Motor neuron (in vitro differentiated cells): ENCODE measurements around the gene FBXO31. TPM values are rescaled to one million over a fixed set of nuclear protein-coding genes. Genes with fewer than 3 reads are reported as not detected.
"Not testable (repeated sequence)": the region's sequence is repeated elsewhere in the genome, so short reads cannot be mapped to it uniquely, and the experiment has no call there.

Source experiments
- ATAC-seq, 8 experiments: fragments of 200-7000 bp; cut with Tn5 transposase; replicated peaks in 6 of 8; 2 replicates each; pipeline ENCODE4 v1.8.0; 2021; ENCODE audit warnings: mild to moderate bottlenecking in 8 of 8, moderate library complexity in 8 of 8
- H3K27ac ChIP-seq, 2 donors: fragments of 250-450 bp; sonication (Bioruptor Pico); 2 replicates each; pipeline ENCODE4 v1.9.0; 2021; ENCODE audit warnings: antibody characterized with exemption in 2 of 2, mild to moderate bottlenecking in 2 of 2, moderate library complexity in 1 of 2
- H3K4me1 ChIP-seq, 2 donors: fragments of 250-450 bp; sonication (Bioruptor Pico); replicated peaks in 1 of 2; 2 replicates each; pipeline ENCODE4 v1.6.1; 2021; ENCODE audit warnings: antibody characterized with exemption in 2 of 2, mild to moderate bottlenecking in 2 of 2, moderate library complexity in 1 of 2
- H3K4me3 ChIP-seq, 5 donors: fragments of 250-450 bp; sonication (Bioruptor Pico); 2 replicates each; pipeline ENCODE4 v1.9.0; 2021; ENCODE audit warnings: antibody characterized with exemption in 5 of 5, mild to moderate bottlenecking in 5 of 5, moderate library complexity in 4 of 5
- WGBS, 10 experiments: fragments of 450-650 bp; shearing (Covaris generic); methylation state at CpG; one replicate each; pipeline ENCODE4 v1.0.0; 2022; 5-methylcytosine and 5-hydroxymethylcytosine counted together
- in situ Hi-C, 9 experiments: fragments of 400-800 bp; cut with MboI; loops; one replicate each; pipeline ENCODE4 v1.15.0; 2021; ENCODE audit warnings: low sequenced_read_pairs in 9 of 9, low pct_unique_long_range_greater_than_20kb in 2 of 9; ENCODE audit not compliant: unreplicated experiment in 9 of 9
- total RNA-seq, 8 experiments: library from RNA; unstranded; fragments of 300-600 nt; gene quantifications; 2 replicates each; pipeline versions ENCODE4 v1.2.3 to v1.2.4, GENCODE V29; 2022

Gene FBXO31
- total RNA-seq, 8 experiments from 2014 or later: 12.2 to 23.2 (median 18.0) TPM

DNA sequence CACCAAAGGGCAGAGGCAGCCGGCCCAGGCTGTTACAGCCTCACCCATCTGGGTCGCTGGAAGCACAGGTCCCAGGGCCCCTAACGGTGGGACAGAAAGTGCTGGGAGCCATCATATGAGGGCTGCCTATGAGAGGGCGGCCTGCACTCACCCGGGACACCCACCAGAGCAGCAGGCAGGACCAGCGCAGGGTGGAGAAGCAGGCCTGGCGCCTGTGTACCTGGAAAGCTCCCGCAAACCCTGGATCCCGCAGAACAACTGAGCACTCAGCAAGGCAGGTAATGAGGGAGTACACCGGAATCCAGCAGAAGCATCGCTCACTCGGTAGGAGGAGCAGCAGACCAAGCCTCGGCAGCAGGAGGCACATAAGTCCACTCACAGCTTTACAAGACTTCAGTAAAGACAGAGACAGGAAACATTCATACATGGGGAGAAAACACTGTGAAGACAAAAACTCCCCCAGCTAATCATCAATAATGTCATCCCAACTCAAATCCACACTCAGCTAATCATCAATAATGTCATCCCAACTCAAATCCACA, 34.9 kb downstream of the FBXO31 start:
- no peak overlapping the region for H3K4me3 ChIP-seq
- H3K27ac ChIP-seq: no peak overlapping the region
- peaks cover 9% of the 10 kb centered on the region in 2 donors for H3K4me1 ChIP-seq
- in situ Hi-C loops: no loop called here
- 80 to 100% (median 100%) methylated on average over 1 to 9 of the region's 13 CpGs; no CpG with 5 or more reads in 4 of the 10 experiments for WGBS, 10 experiments
- no peak for ATAC-seq

DNA sequence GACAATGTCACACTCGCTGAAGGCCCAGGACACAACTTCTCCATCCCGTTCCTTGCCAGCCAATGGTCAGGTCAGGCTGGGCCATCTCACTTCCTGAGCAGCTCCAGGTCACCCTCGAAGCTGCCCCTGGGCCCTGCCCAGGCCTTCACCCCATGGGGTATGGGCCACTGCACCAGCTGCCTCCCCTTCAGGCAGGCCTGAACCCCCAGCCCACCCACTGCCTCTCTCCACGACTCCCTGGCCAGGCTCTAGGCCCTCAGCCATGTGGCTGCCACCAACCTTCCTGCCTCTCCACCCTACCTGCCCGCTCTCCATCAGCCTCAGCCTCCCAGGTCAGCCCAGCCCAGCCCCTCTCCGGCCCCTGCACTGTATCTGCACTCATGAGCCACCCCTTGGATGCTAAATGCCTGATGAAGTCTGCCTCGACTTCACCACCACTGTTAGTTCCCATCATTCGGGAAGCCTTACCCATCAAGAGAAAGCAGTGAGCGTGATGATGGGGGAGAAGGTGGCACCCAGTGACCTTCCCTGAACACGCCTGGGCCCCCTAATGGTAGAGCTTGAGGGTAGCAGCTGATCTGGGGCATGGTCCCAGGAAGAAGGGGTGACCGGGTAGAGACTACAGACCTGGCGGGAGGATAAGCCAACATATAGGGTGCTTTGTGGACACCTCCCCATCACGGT, 35.5 kb downstream of the FBXO31 start:
- in situ Hi-C loops: no loop called here
- no peak for ATAC-seq
- H3K27ac ChIP-seq: no peak overlapping the region
- WGBS, 10 experiments: 60 to 100% (median 94%) methylated on average over 1 to 3 of the region's 13 CpGs; no CpG with 5 or more reads in 5 of the 10 experiments
- H3K4me3 ChIP-seq: no peak overlapping the region
- H3K4me1 ChIP-seq: peaks cover 9% of the 10 kb centered on the region in 2 donors

DNA sequence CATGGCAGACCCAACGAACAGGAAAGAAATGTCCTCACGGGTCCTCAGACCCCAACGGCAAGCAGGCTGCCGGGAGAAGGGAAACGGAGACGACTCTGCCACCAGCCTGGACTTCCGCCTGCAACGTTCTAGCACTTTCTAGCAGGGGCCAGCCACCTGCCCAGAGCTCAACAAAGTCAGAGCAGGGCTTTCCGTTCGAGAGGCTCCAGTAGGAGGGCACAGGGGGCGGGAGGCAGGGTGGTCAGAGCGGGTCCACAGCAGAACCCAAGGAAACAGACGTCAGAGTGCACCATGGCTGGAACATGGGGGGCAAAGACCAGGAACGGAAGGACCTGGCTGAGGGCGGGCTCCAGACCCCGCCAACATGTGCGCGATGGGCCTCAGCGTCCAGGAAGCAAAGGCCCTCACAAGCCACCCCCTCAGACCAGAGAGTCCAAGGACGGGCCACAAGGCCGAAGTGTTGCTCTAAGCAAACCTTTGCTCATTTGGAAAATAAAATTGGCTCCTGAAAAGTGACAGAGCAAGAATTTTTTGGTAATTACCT, 37.0 kb downstream of the FBXO31 start:
- ATAC-seq: no peak
- 87 to 100% (median 94%) methylated on average over 2 to 13 of the region's 21 CpGs; no CpG with 5 or more reads in 4 of the 10 experiments for WGBS, 10 experiments
- Histone ChIP-seq H3K27ac (no peak overlapping the region), H3K4me3 (no peak overlapping the region), H3K4me1 (peaks cover 5 to 9% of the 10 kb centered on the region in 2 donors)
- in situ Hi-C loops: no loop called here

DNA sequence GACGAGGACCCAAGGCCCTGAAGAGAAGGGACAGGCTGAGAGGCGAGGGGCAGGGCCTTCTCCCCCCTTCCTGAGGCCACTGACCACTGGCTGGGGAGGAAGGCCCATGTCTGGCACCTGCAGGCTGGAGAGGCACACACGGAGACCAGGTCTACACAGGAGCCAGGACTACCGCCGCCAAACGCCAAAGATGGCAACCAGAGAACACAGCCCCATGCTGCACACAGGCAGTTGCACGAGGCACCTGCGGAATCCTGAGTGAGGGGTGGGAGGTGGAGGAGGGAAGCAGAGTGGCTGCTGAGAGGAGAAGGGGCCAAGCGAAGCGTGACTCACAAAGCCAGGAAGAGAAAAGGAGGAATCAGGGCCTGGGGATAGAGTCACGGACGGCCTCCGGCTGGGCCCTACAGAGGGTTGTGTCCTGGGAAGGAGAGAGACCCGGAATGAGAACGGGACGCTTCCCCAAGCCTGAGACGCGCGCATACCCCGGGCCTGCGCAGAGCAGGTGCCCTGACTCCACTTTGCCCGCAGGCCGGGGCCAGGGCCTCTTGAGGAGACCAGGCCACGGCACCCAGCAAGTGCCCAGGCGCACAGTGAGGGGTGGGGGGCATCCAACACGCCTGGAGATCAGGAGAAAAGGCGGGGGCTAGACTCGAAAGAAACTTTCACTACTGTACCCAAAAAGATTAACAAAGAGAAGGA, 37.7 kb downstream of the FBXO31 start:
- no peak overlapping the region for H3K27ac ChIP-seq
- 79 to 100% (median 94%) methylated on average over 1 to 9 of the region's 28 CpGs; no CpG with 5 or more reads in 5 of the 10 experiments for WGBS, 10 experiments
- no peak overlapping the region for H3K4me3 ChIP-seq
- peaks cover 2 to 4% of the 10 kb centered on the region in 2 donors for H3K4me1 ChIP-seq
- peak in 1 of 8 experiments; percentile 7 for ATAC-seq
- in situ Hi-C loops: no loop called here

DNA sequence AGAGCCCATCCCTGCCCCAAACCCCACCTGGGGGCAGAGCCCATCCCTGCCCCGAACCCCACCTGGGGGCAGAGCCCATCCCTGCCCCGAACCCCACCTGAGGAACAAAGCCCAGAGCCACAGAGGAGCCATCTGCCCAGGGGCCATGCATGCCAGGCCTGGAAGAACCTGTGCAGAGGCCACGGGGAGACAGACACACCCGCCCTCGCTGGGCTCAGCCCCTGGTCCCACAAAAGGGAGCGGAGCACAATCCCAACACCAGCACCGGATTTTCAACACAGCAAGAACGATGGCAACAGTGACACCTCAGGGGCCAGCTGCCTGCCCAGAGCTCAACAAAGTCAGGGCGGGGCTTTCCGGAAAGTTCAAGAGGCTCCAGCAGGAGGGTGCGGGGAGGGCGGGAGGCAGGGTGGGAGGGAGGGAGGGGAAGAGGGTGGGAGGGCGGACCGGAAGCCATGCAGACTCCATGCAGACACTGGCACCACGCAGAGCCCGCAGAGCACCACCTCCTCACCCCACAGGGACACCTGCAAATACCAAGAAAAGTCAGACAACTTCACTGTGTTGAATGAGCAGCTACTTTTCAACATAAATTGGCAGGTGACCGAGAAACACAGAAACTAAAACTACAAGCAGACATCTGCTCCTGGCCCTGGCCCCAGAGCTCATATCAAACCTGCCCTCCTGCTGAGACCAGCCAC, 38.5 kb downstream of the FBXO31 start:
- WGBS, 10 experiments: 67 to 80% methylated on average over 1 to 2 of the region's 17 CpGs; no CpG with 5 or more reads in 8 of the 10 experiments
- H3K4me3 ChIP-seq: no peak overlapping the region
- H3K4me1 ChIP-seq: no peaks in the 10 kb centered on the region
- peak; percentile 42 to 85 (median 64) for ATAC-seq
- in situ Hi-C loops: no loop called here
- no peak overlapping the region for H3K27ac ChIP-seq

DNA sequence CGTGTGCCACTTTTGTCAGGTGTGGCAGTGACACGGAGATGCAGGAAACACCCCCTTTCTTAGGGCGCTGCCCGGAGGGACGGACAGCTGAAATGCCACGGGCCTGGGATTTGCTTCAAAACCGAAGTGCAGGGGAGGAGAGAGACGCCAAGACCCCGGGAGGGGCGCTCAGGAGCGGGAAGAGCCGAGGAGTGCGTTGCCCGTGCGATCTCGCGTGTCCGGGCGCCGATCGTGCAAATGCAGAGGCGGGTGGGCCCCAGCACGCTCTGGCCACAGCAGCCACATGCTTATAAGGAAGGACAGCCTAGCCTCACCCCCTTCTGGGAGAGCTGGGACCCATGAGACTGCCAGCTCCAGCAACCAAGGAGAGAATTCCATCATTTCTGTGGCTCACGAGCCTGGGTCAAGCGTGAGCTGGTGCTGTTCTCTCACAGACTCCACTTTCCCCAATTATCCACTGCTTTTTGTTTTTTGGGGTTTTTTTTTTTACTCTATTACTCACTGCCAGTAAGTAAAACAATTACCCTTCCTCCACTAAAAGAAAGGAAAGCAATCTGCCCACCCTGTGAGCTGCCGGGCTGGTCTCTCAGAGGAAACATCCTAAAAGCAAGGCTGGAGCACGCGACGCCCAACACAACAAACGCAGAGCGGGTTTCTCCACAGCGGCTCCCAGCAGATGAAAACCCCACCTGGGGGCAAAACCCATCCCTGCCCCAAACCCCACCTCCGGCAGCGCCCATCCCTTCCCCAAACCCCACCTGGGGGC, 39.2 kb downstream of the FBXO31 start:
- in situ Hi-C loops: no loop called here
- no peak overlapping the region for H3K4me3 ChIP-seq
- 81 to 100% (median 97%) methylated on average over 1 to 15 of the region's 34 CpGs; no CpG with 5 or more reads in 4 of the 10 experiments for WGBS, 10 experiments

DNA sequence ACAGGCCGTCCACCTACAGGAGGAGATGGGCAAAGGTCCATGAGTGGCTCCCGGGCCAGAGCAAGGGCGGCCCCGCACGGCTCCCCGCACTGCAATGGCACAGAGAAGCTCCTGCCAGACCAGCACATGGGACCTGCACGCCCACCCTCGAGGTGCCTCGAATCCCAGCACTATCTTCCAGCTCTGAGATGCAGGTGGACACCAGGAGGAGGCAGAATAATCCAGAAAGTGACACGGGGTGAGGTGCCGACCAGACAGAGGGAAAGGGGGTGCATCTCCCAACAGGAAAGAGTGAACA, 39.9 kb downstream of the FBXO31 start:
- 20 to 100% (median 82%) methylated on average over 1 to 7 of the region's 11 CpGs; no CpG with 5 or more reads in 5 of the 10 experiments for WGBS, 10 experiments
- Histone ChIP-seq H3K4me3 (no peak overlapping the region), H3K4me1 (no peaks in the 10 kb centered on the region), H3K27ac (no peak overlapping the region)
- ATAC-seq: no peak
- in situ Hi-C loops: no loop called here

More for the DNA sequence above, 39.2 kb downstream of the FBXO31 start:
- Histone ChIP-seq H3K27ac (no peak overlapping the region), H3K4me1 (no peaks in the 10 kb centered on the region)
- peak in 4 of 8 experiments; percentile 11 to 32 (median 18) for ATAC-seq

DNA sequence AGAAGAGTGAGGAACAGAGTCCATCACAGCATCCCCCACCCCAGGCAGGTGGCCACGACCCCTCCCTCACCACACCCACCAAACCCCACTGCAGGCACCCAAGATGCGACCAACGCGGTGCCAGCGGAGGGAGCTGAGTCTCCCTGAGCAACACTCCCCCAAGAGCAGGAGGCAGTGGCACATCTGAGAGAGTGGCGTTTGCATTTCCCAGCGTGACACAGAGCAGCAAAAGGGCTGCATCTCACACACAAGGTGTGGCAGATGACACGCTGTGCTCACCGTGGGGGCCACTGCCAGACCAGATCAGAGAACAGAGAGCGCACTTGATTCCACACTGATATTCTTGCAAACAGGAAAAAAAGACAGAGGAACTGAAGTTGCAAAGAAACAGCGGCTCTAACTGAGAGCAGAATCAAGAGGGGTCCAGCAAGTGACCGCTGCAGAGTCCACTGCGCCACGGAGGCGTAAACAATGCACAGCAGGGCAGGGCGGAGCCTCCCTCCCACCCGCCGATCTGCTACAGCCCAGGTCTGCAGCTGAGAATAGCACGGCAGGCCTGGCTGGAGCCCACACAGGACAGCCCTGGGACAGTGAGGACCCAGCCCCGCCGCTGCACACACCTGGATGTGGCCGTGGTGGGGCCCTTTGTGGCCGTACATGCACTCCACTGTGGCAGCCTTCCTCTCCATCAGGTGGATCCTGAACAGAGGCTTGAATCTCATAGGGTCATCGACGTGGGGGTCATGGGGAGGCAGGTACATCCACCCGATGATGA, 40.4 kb downstream of the FBXO31 start:
- in situ Hi-C loops: no loop called here
- peak in 3 of 8 experiments; percentile 21 to 42 (median 38) for ATAC-seq
- Histone ChIP-seq H3K4me3 (no peak overlapping the region), H3K27ac (no peak overlapping the region), H3K4me1 (no peaks in the 10 kb centered on the region)
- 40 to 100% (median 71%) methylated on average over 1 to 9 of the region's 26 CpGs; no CpG with 5 or more reads in 4 of the 10 experiments for WGBS, 10 experiments

DNA sequence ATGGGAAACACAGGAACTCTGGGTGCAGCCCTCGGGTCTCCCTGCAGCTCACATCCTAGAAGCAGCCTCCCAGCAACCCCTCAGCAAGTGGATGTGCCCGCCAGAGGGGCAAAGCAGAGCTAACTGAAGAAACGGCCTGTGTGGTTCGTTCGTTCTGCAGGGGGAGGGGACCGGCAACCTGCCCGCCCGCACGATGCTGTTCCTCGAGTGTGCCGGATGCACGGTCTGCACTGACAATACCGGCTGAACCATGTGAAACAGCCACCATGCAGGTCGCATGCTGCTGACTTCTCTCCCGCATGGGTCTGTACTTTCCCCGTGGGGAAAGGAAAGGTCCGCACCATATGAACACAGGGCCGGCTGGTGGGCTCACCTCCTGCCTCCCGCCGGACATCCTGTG, 41.1 kb downstream of the FBXO31 start:
- in situ Hi-C loops: no loop called here
- ATAC-seq: no peak
- WGBS, 10 experiments: 87 to 100% (median 97%) methylated on average over 1 to 14 of the region's 20 CpGs; no CpG with 5 or more reads in 6 of the 10 experiments
- H3K4me1 ChIP-seq: no peaks in the 10 kb centered on the region
- H3K27ac ChIP-seq: no peak overlapping the region
- H3K4me3 ChIP-seq: no peak overlapping the region

DNA sequence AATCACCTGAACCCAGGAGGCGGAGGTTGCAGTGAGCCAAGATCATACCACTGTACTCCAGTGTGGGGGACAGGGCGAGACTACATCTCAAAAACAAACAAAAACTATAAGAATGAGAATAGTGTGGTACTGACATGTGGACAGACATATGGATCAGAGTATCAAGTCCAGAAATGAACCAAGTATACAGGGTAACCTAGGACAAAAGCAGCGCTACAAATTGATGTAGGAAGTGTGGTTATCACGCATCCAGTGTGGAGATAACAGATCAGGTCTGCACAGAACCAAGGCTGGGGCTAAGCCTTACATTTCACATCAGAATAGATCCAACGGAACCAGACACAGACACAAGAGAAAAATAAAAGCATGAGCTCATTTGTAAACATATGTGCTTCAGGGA, 43.4 kb downstream of the FBXO31 start:
- no peak overlapping the region for H3K27ac ChIP-seq
- 80 to 100% (median 90%) methylated on average over 1 to 5 of the region's 5 CpGs; no CpG with 5 or more reads in 2 of the 10 experiments for WGBS, 10 experiments
- no peak for ATAC-seq
- H3K4me3 ChIP-seq: no peak overlapping the region
- H3K4me1 ChIP-seq: no peaks in the 10 kb centered on the region
- in situ Hi-C loops: no loop called here

DNA sequence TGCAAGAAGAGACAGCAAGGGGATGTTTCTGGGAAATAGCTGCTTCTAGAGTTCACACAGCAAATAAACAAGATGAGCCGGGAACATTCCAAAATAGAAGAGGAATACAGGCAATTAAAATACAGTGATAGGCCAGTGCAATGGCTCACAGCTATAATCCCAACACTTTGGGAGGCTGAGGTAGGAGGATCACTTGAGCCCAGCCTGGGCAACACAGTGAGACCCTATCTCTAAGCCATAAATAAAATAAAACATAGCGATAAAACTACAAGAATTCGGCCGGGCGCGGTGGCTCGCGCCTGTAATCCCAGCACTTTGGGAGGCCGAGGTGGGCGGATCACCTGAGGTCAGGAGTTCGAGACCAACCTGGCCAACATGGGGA, 43.9 kb downstream of the FBXO31 start:
- in situ Hi-C loops, H3K4me1 ChIP-seq, ATAC-seq, H3K4me3 ChIP-seq, H3K27ac ChIP-seq: not testable (repeated sequence)
- 65 to 100% (median 94%) methylated on average over 2 to 11 of the region's 11 CpGs; no CpG with 5 or more reads in 4 of the 10 experiments for WGBS, 10 experiments
